GM18502 (cell line): Measurements from ENCODE around the gene GADD45G.

Source experiments
- ATAC-seq: cut with Tn5 transposase; IDR thresholded peaks from one replicate; pipeline ENCODE4 v1.9.1; 2021; ENCODE audit warnings: mild to moderate bottlenecking; ENCODE audit not compliant: unreplicated experiment, poor library complexity

The GADD45G gene

DNA sequence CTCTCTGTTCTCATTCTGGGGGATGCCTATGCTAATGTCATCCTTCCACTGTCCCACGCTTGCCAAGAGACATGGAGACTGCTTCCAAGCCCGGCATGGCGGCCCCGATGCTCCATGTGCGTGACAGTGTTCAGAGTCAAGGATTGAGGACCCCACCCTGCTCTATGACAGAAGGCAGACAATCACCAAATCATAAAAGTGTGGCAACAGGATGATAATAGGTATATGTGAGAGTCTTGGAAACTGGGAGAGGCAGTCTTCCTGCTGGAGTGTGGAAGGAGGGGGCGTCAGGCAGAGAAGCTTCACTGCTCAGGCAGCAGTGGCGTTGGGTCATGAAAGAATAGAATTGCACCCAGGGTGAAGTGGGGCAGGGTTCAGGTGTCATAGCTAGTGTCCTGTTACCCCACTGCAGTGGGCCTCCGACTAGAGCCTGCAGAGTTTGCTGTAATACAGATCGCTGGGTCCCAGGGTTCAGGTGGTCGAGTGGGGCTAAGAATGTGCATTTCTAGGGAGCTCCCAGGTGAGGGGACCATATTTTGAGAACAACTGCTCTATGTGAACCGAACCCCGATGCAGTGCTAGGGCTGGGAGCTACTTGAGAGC is 12.5 kb upstream of the GADD45G start:
- no peak for ATAC-seq

DNA sequence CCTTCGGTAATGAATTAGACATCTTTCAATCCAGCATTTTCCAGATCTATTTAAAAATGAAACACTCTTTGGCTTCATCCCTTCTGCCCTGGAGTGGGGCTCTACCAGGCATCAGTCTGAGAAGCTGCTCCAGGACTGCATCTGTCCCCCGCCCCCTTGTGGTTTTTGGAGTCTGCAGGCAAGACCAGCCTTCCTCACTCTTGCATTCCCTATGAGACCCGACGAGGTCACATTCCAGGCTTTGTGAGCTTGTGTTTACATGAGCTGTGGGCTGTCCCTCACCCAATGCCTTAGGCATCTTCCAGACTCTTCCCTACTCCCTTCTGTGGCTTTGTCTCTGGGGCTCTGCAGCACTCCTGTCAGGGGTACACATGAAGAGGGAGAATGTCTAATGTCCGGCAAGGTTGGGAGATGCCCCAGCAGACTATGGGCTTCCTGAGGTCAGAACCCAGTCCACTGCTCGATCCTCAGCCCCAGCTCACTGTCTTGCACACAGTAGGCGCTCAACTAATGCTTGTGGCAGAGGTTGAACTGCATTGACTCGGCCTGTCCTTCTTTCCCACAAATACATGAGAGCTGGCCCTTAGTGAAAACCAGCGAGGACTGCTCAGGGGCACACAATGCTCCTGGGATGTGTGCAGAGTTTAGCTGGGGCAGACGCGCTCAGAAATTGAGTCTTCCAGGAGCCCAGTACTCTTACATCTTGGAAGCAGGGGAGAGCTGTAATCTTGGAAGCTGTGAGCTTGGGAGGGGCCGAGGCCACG is 11.7 kb upstream of the GADD45G start:
- no peak for ATAC-seq

DNA sequence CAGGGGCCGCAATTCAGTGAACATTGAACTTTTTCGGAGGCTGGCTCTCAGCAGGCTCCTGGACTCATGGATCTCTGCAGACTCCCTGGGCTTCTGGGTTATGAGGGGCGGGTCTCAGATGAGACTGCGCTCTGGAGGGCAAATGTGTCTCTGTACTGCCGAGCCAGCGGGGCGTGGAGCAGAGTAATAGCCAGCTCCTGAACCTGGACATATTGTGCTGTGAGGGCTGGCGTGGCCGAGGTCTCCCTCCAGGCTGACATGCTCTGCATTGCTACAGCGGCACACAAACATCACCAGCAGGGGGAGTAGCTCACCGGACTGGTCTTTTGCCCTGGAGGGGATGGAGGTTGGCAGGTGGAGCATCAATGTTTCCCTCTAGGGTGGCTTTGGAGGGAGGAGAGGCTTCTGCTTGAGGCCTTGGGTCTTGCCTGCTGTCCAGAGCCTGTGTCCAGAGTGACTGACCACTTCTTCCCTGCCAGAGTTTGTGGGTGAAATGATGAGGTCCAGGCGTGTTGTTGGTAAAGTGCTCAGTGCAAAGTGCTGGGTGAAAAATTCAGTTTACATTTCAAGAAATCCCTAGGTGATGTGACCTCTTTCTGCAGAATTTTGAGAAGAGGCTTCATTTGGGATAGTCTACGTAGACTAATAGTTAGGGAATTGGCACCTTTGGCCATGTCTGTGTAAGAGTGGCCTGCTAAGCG is 10.9 kb upstream of the GADD45G start:
- no peak for ATAC-seq

GRCh38 chr9:89594811-89595550 is 9.8 kb upstream of the GADD45G start:
- no peak for ATAC-seq

DNA sequence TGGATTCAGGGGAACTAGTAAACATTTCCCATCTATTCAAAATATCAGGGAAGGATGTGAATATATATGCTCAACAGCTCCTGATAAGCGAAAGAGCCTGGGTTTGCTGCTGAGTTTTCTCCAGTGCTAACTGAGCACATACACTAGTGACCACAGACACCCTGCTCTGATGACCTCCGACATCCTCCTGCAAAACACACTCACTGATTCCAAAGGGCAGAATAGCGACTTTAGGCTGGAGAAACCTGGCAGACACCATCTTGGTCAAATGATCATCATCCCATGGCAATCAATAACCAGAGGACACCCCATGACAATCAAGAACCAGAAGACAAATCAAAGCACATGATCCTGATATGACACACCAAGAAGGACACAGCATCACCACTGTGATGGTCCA is 9.2 kb upstream of the GADD45G start:
- no peak for ATAC-seq

GRCh38 chr9:89596937-89597555 is 7.8 kb upstream of the GADD45G start:
- ATAC-seq, result no peak

- ATAC-seq, result no peak
These were observed 7.0 kb upstream of the GADD45G start for GRCh38 chr9:89597711-89598362.

GRCh38 chr9:89598363-89598713 is 6.5 kb upstream of the GADD45G start:
- no peak for ATAC-seq

- ATAC-seq, result no peak
These were observed 5.9 kb upstream of the GADD45G start for GRCh38 chr9:89598926-89599325.

DNA sequence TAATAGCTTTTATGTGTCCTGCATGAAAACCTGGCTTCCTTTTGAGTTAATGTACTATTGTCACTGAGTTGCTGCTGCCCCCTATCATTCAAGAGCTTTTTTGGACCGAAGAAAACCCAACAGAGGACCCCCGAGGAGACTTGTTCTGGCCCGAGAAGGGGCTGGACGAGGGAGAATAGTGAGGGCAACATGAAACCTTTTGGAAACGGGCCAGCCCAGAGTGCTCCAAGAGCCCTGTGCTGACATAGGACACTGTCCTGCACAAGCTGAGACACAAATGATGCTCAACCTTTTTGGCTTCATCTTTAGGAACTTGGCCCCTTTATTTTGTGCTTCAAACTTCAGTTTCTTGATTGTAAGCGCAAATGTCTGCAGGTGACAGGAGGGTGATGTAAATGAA is 4.0 kb upstream of the GADD45G start:
- no peak for ATAC-seq

GRCh38 chr9:89601306-89601705 is 3.5 kb upstream of the GADD45G start:
- ATAC-seq, result no peak

DNA sequence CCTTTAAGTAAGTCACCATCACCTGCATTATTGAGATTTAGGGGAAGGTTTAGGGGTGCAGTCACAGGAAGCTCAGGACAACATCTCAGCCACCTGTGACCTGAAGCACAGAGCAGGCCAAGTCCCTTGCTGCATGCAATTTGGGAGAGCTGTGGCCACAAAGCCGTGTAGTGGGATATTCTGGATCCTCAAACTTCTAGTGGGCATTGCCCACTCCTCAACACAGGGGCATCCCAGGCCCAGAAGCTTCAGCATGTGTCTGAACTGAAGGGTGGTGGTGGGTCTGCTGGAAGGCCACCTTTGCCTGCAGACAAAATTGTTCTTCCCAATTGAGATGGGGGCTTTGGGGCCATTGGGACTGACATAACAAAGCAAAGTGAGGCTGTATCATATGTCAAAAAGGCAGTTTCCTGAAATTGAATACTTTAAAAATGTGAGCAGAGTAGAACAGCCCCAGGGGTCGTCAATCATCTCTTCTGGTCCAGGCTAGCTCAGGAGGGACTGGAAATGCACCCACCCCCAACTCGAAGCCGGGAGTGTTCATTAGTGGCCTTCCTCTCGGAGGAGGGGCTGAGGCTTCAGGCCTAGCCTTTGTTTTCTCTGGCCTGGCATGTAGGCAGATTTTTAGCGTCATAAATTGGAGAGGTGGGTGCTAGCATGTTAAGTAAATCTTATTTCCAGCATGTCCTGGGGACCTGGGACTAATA is 2.8 kb upstream of the GADD45G start:
- no peak for ATAC-seq

DNA sequence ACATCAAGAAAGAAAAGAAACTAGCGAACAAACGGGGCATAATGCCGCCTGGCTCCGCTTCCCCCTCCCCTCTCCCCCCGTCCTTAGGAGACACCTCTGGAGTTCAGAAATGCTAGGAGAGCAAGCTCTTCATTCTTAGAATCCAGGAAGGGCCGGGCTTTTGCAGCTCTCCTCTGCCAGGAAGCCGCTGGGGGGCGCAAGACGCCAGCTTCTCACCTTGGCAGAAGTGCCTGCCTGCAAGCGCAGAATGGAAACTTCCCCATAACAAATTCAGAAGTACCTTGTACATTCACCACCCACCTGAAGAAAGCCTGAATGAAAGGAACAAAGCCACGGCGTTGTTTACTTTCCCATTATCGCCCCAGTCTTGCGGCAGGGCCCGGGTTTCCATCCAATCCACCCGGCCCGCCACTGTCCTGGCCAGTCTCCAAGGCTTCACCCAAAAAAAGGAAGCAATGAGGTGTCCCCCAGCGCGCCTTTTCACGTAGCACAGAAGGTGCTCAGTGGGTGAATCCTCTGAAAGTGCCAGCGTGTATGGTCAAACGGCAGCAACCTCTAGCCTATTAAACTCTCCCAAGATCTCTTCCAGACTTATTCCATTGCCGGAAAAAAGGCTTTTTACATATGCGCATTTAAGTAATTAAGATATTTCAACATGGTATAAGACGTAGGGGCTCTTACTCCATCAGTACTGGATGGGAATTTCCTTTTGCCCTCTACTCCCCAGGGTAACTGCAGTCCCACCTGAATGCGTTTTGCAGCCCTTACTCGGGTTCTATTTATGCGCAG is 1.6 kb upstream of the GADD45G start:
- ATAC-seq, result no peak

- no peak for ATAC-seq
These were observed 796 bp upstream of the GADD45G start for GRCh38 chr9:89603767-89604665.

DNA sequence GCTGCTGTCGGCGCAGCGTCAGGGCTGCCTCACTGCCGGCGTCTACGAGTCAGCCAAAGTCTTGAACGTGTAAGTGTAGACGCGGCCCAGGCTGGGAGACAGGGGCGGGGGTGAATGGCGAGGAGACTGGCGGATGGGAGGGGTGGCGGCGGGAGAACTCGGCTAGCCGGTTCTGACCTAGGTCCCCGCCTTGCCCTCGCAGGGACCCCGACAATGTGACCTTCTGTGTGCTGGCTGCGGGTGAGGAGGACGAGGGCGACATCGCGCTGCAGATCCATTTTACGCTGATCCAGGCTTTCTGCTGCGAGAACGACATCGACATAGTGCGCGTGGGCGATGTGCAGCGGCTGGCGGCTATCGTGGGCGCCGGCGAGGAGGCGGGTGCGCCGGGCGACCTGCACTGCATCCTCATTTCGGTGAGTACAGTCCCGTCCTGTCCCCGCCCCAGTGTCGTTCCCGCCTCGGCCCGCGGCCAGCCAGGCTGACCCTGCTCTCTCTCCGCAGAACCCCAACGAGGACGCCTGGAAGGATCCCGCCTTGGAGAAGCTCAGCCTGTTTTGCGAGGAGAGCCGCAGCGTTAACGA is 745 bp downstream of the GADD45G start:
- no peak for ATAC-seq

GRCh38 chr9:89606049-89606623 is 1.3 kb downstream of the GADD45G start:
- no peak for ATAC-seq
